GM18861 (cell line): ENCODE data around the gene SNED1.
A peak's percentile ranks its signal among the peaks of the same experiment; 100 is the strongest.
"Not testable (repeated sequence)": the region's sequence is repeated elsewhere in the genome, so short reads cannot be mapped to it uniquely, and the experiment has no call there.

ENCODE experiments used
- ATAC-seq: cut with Tn5 transposase; IDR thresholded peaks from one replicate; pipeline ENCODE4 v1.9.1; 2021; ENCODE audit not compliant: unreplicated experiment

Gene SNED1

DNA sequence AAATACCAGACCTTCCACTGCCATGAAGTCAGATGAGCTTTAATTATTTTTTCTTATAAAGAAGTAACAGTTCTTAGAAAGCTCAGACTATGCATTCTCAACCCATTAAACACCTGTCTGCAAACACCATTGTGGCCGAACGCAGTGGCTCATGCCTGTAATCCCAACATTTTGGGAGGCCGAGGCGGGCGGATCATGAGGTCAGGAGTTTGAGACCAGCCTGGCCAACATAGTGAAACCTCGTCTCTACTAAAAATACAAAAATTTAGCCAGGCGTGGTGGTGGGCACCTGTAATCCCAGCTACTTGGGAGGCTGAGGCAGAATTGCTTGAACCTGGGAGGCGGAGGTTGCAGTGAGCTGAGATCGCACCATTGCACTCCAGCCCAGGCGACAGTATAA is 106.2 kb downstream of the SNED1 start:
- not testable (repeated sequence) for ATAC-seq

DNA sequence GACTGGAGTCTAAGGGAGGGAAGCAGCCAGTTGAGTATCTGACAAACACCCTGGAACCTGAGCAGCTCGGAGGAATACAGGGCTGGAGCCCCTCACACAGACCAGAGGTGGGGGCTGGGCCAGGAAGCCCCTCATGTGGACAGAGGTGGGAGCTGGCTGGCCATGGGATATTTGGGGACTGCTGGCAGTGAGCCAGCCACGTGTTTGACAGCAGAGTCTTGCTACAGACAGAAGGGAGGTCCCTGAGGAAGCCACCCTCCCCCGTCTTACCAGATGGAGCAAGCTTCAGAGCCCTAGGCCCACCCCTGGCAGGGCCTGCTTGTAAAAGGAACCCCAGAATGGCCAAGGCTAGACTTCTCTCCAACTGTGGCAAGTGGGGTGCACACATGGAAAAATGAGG is 107.2 kb downstream of the SNED1 start:
- ATAC-seq, result no peak

DNA sequence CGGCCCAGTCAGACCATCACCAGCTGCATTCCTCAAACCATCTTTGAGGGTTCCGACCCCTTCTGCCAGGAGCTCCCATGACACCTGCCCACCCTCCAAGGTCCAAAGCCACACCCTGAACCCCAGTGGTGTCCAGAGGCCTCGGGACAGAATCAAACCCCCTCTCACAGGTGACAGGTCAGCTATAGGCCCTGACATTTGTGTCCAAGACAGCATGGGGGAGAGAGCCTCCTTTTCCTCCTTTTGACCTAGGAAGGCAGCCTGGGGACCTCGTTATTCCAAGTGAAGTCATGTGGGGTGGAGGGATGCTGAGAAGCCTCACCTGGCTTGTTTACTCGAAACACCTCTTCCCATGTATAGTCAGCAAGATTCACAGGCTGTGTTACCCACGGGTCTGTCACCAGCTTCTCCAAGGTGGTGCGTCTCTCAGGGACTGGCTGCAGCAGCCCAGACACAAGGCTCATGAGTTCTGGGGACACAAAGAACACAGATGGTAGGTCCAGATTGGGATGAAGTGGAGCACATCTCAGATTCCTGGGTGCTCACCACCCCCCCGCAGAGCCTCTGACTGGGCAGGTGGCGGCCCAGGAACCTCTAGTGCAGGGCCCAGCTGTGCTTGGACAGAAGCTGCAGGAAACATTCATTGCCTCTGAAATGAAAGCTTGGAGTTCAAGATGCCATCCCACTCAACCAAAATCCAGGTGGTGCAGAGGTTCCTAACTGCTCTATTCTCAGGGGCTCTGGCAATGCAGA is 108.8 kb downstream of the SNED1 start:
- ATAC-seq, result no peak

- ATAC-seq, result no peak
These were observed 110.1 kb downstream of the SNED1 start for GRCh38 chr2:241108271-241109209.

GRCh38 chr2:241109210-241110088 is 111.0 kb downstream of the SNED1 start:
- no peak for ATAC-seq

- ATAC-seq, result no peak
These were observed 111.7 kb downstream of the SNED1 start for GRCh38 chr2:241110089-241110606.

- ATAC-seq, result peak; percentile 31
These were observed 112.4 kb downstream of the SNED1 start for GRCh38 chr2:241110607-241111439.

GRCh38 chr2:241111440-241111805 is 113.0 kb downstream of the SNED1 start:
- ATAC-seq, result peak; percentile 41

DNA sequence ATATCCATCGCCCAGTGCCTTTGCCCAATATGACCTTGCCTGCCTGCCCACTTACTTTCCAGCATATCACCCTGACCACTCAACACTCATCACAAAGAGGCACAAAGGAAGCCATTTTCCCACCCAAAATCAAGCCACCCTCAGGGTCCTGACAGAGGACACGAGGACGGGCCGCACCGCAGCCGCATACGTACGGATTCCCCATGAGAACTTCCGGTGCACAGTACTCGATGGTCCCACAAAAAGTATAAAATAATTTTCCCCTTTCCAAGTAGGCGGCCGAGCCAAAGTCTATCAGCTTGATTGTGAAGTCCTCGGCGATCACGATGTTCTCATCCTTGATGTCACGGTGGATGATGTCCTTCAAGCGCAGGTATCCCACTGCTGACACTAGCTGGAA is 113.6 kb downstream of the SNED1 start:
- ATAC-seq, result no peak

DNA sequence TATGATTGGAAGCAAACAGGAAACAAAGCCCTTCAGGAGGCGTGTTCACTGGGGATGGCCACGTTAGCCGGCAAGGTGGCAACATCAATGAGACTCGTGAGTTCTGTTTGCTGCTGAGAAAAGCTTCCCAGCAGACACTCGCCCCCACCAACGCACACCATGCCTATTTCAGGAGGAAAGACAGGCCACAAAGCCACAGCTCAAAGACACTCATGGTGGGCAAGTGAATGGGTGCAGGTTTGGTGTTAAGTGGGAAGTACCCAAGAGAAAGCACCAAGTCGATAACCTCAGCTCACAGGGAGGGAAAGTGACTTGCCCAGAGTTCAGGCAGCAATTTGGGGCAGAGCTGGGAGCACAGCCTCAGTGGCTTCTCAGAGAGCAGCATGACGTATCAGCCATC is 114.2 kb downstream of the SNED1 start:
- no peak for ATAC-seq

GRCh38 chr2:241114836-241115235 is 116.4 kb downstream of the SNED1 start:
- ATAC-seq, result no peak

- no peak for ATAC-seq
These were observed 116.9 kb downstream of the SNED1 start for GRCh38 chr2:241115361-241115760.

GRCh38 chr2:241116606-241117560 is 118.5 kb downstream of the SNED1 start:
- no peak for ATAC-seq

GRCh38 chr2:241118737-241119505 is 120.5 kb downstream of the SNED1 start:
- ATAC-seq, result no peak

- no peak for ATAC-seq
These were observed 122.0 kb downstream of the SNED1 start for GRCh38 chr2:241120440-241120839.

DNA sequence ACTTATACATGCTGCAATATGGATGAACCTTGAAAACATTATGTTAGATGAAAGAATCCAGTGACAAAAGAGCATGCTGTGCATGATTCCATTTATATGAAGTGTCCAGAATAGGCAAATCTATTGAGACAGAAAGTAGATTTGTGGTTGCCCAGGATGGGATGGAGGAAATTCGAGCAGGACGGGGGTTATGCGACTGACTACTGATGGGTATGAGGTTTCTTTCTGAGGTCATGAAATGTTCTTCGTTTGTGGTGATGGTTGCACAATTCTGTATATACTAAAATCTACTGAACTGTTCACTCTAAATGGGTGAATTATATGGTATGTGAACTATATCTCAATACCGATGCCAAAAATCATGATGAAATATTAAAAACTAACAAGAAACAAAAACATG is 122.6 kb downstream of the SNED1 start:
- ATAC-seq, result no peak

DNA sequence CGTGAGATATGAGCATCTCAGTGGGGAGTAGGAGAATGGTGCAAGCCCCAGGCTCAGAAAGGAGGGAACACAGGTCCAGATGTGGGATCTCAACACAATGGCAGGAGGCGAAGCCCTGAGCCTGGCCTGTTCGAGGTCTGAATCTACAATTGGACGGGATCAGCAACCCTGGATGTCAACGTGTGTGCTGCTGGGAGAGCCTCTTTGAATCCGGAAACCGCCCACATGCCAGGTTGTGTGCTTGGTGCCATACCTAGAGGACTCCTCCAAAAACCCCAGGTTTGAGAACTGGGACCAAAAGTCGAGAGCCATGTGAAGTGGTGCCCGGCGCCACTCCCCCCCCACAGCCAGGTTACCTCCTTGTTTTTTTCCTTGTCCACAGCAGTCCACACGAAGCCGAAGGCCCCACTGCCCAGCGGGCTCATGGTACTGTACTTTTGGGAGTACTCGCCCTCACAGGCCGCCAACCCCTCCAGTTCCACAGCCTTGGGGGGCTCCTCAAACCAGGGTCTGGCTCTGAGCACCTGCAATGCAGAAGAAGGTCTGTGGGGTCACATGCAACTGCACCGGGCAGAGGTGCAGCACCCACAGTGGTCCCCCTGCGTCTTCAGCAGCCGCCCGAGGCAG is 124.1 kb downstream of the SNED1 start:
- no peak for ATAC-seq
